ENCODE results near the gene C1orf216.

GRCh38 chr1:35753626-35754260, 35.1 kb upstream of the C1orf216 start:
- TF ChIP-seq CTCF (IDR thresholded peaks at IDR 0.05; ENCODE audit: poor library complexity) = no peak
- TF ChIP-seq EZH2 (IDR thresholded peaks at IDR 0.05; ENCODE audit: borderline replicate concordance) = no peak

Data from hepatocyte (in vitro differentiated cells).